Dedifferentiated amniotic fluid mesenchymal stem cell (primary cell): ENCODE measurements around the gene MAPT.

Experiments
- DNase-seq: peaks from one replicate; pipeline ENCODE4 v3.0.0-alpha.2; 2016; ENCODE audit errors: extremely low spot score

The MAPT gene

GRCh38 chr17:45894022-45894784, at the start of gene MAPT:
MAPT (plus strand) TSS chr17:45894554; CDS start chr17:45962338, 67,784 bp downstream.
- DNase-seq: peak; percentile 84

- no peak for DNase-seq
These were observed 49.5 kb upstream of the MAPT start, which contains the start of gene SPPL2C for GRCh38 chr17:45844695-45845375. SPPL2C (plus strand) TSS chr17:45844881; CDS start chr17:45844907, 26 bp downstream.

GRCh38 chr17:45845376-45846185, 48.8 kb upstream of the MAPT start:
- DNase-seq: no peak

- DNase-seq: no peak
These were observed 48.1 kb upstream of the MAPT start for GRCh38 chr17:45846223-45846622.

GRCh38 chr17:45846646-45847045, 47.7 kb upstream of the MAPT start:
- DNase-seq: no peak

GRCh38 chr17:45847101-45847500, 47.3 kb upstream of the MAPT start:
- DNase-seq: no peak

- DNase-seq: no peak
These were observed 46.6 kb upstream of the MAPT start for GRCh38 chr17:45847747-45848146.

- DNase-seq: no peak
These were observed 45.9 kb upstream of the MAPT start for GRCh38 chr17:45848405-45848804.

- no peak for DNase-seq
These were observed 45.4 kb upstream of the MAPT start for GRCh38 chr17:45848868-45849535.

- DNase-seq: no peak
These were observed 44.8 kb upstream of the MAPT start for GRCh38 chr17:45849536-45849990.

GRCh38 chr17:45850011-45850410, 44.3 kb upstream of the MAPT start:
- no peak for DNase-seq

GRCh38 chr17:45850468-45850867, 43.9 kb upstream of the MAPT start:
- DNase-seq: no peak

GRCh38 chr17:45851022-45851421, 43.3 kb upstream of the MAPT start:
- DNase-seq: no peak

GRCh38 chr17:45851464-45851863, 42.9 kb upstream of the MAPT start:
- no peak for DNase-seq

GRCh38 chr17:45851873-45852272, 42.5 kb upstream of the MAPT start:
- DNase-seq: no peak

- peak; percentile 50 for DNase-seq
These were observed 41.6 kb upstream of the MAPT start for GRCh38 chr17:45852535-45853297.

- no peak for DNase-seq
These were observed 40.1 kb upstream of the MAPT start for GRCh38 chr17:45854209-45854608.

GRCh38 chr17:45855691-45856336, 38.5 kb upstream of the MAPT start:
- DNase-seq: no peak

GRCh38 chr17:45857977-45858708, 36.2 kb upstream of the MAPT start:
- no peak for DNase-seq

- DNase-seq: no peak
These were observed 33.2 kb upstream of the MAPT start for GRCh38 chr17:45861165-45861564.
